Effector memory CD8-positive, alpha-beta T cell (primary cell): ENCODE results near the gene TOB1.
"Not testable (repeated sequence)": the region's sequence is repeated elsewhere in the genome, so short reads cannot be mapped to it uniquely, and the experiment has no call there.

ENCODE experiments used
- ATAC-seq: fragments of 150-1000 bp; cut with Tn5 transposase; replicated peaks from 2 replicates; pipeline ENCODE4 v1.10.0; 2021; ENCODE audit warnings: mild to moderate bottlenecking, moderate library complexity
- DNase-seq, 3 experiments: peaks; one replicate each; pipeline ENCODE4 v3.0.0; 2021
- H3K27ac Mint-ChIP-seq, 2 donors: one replicate each; pipeline ENCODE4 v1.8.0; 2022; ENCODE audit warnings: mild to moderate bottlenecking in 2 of 2, mixed read lengths in 2 of 2, moderate library complexity in 2 of 2
- H3K27me3 Mint-ChIP-seq, 2 donors: one replicate each; pipeline ENCODE4 v1.8.0; 2022; ENCODE audit warnings: mixed read lengths in 2 of 2
- H3K36me3 Mint-ChIP-seq: one replicate; pipeline ENCODE4 v1.8.0; 2022; ENCODE audit warnings: mild to moderate bottlenecking, moderate library complexity, mixed read lengths; ENCODE audit not compliant: insufficient read depth
- H3K4me1 Mint-ChIP-seq, 2 donors: one replicate each; pipeline ENCODE4 v1.8.0; 2022; ENCODE audit warnings: low read depth in 2 of 2, mixed read lengths in 2 of 2
- H3K4me3 Mint-ChIP-seq, 2 donors: one replicate each; pipeline ENCODE4 v1.8.0; 2022; ENCODE audit warnings: mild to moderate bottlenecking in 2 of 2, mixed read lengths in 2 of 2, moderate library complexity in 2 of 2
- H3K9me3 Mint-ChIP-seq, 2 donors: one replicate each; pipeline ENCODE4 v1.8.0; 2022; ENCODE audit warnings: mixed read lengths in 2 of 2

The TOB1 gene

GRCh38 chr17:50903604-50904517 is 37.7 kb upstream of the TOB1 start:
- ATAC-seq (peak; percentile 91), DNase-seq (peak; percentile 18 to 53 (median 51))
- peaks cover 6% of the 10 kb centered on the region for H3K36me3 Mint-ChIP-seq
- H3K27ac Mint-ChIP-seq = peak overlapping the region; percentile 96 to 97
- H3K4me3 Mint-ChIP-seq = peak overlapping the region; percentile 59 to 75
- H3K9me3 Mint-ChIP-seq = no peaks in the 10 kb centered on the region
- peaks cover 35 to 43% of the 10 kb centered on the region in 2 donors for H3K4me1 Mint-ChIP-seq
- H3K27me3 Mint-ChIP-seq = no peaks in the 10 kb centered on the region

DNA sequence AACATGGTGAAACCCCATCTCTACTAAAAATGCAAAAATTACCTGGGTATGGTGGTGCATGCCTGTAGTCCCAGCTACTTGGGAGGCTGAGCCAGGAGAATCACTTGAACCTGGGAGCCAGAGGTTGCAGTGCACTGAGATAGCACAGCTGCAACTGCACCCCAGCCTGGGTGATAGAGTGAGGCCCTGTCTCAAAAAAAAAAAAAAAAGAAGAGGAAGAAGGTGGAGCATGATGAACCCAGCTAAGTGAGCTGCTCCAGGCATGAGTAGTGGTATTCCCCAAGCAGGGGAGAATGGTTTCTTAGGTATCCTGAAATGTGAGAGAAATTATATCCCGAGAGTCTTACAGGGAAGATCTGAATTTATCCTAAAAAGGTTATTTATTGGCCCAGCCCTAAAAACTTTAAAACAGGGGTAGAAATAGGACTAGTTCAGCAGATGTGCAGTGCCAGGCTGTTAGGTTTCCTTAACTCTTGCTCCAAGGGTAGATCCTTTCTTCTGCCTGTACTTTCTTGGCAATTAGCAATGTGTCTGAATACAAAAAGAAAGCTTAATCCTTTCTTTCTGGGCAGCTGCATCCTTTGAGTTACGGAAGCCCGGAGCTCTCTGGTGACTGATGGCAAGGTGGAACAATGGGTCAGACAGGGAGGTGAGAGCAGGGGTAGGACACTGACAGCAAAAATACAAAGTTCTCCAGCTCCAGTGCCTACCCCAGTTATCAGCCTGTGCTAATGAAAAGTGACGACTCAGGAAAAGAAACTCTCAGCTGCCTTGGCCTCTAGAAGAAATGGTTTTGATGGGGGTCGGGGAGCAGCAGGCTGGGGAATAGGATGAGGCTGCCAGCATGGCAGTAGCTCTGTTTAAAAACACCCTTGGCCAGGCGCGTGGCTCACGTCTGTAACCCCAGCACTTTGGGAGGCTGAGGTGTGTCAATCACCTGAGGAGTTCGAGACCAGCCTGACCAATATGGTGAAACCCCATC is 36.5 kb upstream of the TOB1 start:
- ATAC-seq = no peak
- no peak for DNase-seq
- Mint-ChIP-seq H3K4me1 (peaks cover 27 to 35% of the 10 kb centered on the region in 2 donors), H3K4me3 (peak overlapping the region; percentile 59 to 75), H3K27me3 (no peaks in the 10 kb centered on the region), H3K27ac (peak overlapping the region; percentile 96 to 97), H3K9me3 (no peaks in the 10 kb centered on the region), H3K36me3 (peaks cover 6% of the 10 kb centered on the region)

DNA sequence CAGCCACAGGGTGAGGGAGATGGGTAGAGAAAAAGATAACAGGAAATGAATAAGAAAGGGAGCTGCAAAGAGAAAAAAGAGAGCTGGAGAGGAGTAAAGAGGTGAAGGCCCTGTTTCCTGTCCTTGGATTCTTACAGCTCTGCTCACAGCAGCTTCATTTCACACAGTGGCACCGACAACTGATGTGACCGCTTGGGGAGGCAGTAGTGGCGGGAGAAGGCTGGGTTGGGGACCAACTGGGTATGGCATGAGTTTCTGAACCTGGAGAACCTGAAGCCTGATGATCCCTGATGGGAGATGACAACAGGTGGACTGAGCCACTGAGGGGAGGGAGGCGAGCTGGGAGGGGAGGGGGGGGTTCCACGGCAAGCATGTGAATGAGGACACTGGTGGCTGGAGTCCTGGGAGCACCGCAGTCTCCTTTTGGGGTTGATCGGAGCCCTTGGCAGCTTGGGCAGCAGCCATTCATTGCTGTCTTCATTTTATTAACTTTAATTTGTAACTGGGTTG is 34.3 kb upstream of the TOB1 start:
- Mint-ChIP-seq H3K36me3 (peaks cover 6% of the 10 kb centered on the region), H3K27me3 (no peaks in the 10 kb centered on the region), H3K27ac (peak overlapping the region; percentile 1 to 35), H3K4me1 (peaks cover 20 to 29% of the 10 kb centered on the region in 2 donors), H3K4me3 (no peak overlapping the region), H3K9me3 (no peaks in the 10 kb centered on the region)
- ATAC-seq = no peak
- no peak for DNase-seq

GRCh38 chr17:50899559-50900319 is 33.6 kb upstream of the TOB1 start:
- ATAC-seq (no peak), DNase-seq (no peak)
- Mint-ChIP-seq H3K9me3 (no peaks in the 10 kb centered on the region), H3K36me3 (peaks cover 6% of the 10 kb centered on the region), H3K27ac (peak overlapping the region in 1 of 2 donors; percentile 35), H3K4me1 (peaks cover 18 to 27% of the 10 kb centered on the region in 2 donors), H3K27me3 (no peaks in the 10 kb centered on the region), H3K4me3 (no peak overlapping the region)

DNA sequence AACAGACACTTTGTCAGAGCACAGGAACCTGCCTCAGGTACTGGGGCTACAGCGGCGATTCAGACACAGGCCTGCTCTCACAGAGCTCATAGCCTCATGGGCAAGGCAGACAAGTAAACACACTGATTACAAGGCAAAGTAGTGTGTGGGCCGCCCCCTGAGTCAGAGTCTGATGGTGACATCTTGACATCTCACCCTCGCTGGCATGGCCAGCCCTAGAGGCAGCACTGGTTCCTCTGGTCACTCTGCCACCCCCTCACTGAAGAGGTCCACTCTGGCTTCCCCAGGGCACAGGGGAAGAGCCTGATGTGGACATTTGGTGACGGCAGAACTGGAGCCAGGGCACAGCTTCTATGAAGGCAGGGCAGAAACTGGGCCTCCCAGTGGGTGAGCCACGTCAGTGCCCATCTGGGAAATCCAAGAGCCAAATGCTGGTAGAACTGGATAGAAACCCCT is 32.9 kb upstream of the TOB1 start:
- no peak overlapping the region for H3K4me3 Mint-ChIP-seq
- peaks cover 16 to 27% of the 10 kb centered on the region in 2 donors for H3K4me1 Mint-ChIP-seq
- no peak overlapping the region for H3K27ac Mint-ChIP-seq
- no peak for ATAC-seq
- DNase-seq = no peak
- H3K36me3 Mint-ChIP-seq = peaks cover 6% of the 10 kb centered on the region
- no peaks in the 10 kb centered on the region for H3K9me3 Mint-ChIP-seq
- H3K27me3 Mint-ChIP-seq = no peaks in the 10 kb centered on the region

DNA sequence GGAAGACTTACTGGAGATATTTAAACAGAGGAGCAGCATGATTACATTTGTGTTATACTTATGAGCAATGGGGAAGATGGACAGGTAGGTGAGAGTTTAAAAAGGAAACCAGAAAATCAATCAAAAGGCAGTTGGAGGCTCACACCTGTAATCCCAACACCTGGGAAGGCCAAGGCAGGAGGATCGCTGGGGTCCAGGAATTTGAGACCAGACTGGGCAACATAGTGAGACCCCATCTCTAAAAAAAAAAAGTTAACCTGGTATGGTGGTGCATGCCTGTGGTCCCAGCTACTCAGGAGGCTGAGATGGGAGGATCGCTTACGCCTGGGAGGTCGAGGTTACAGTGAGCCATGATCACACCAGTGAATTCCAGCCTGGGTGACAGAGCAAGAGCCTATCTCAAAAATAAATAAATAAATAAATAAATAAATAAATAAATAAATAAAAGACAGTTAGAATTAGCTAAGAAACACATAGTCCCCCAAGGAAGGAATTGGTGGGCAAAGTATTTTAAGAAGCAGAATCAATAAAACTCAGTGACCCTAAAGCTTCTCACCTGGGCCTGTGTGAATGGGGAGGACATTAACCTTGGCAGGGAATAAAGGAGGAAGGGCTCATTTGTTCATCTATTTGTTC is 32.3 kb upstream of the TOB1 start:
- Mint-ChIP-seq H3K4me1 (peaks cover 11 to 22% of the 10 kb centered on the region in 2 donors), H3K27me3 (no peaks in the 10 kb centered on the region), H3K4me3 (no peak overlapping the region), H3K36me3 (peaks cover 6% of the 10 kb centered on the region), H3K27ac (no peak overlapping the region), H3K9me3 (no peaks in the 10 kb centered on the region)
- ATAC-seq (no peak), DNase-seq (no peak)

- not testable (repeated sequence) for H3K27me3 Mint-ChIP-seq, H3K4me1 Mint-ChIP-seq, H3K27ac Mint-ChIP-seq, DNase-seq, H3K4me3 Mint-ChIP-seq, H3K36me3 Mint-ChIP-seq, H3K9me3 Mint-ChIP-seq, ATAC-seq
These were observed 28.4 kb upstream of the TOB1 start for GRCh38 chr17:50894513-50894912.

DNA sequence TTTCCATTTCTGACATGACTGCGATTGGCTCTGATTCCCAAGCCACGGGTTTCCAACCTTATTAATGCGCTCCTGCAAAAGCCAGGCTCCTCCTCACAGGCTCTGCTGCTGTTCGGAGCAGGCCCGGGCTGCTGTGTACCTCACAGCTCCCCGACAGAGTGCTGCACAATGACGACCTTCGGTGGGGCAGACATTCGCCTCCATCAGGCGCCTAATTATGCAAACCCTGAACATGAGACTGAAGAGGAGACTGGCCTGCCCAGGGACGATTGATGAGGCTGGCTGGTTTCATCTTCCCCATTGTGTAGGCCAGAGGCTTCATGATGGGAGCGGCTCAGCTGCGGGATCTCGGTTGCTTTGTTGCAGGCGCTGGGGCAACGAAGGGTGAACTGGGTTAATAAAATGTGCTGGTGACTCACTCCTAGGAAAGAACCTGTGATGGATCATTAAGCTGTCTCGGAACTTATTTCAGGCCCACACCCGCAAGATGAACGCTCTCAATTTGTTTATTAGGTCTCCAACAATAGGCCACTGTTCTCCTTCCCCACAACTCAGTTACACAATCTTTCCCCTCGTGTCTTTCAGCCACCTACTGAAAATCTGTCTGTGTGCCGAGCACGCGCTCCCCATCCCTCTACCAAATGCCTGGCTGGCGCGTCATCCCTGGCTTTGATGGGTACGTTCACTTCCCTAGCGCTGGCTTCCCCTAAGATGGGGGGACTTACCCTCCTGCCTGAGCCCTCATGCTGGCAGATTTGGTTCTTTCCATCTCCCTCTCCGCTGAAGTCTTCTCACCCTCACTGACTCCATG is 27.2 kb upstream of the TOB1 start:
- Mint-ChIP-seq H3K36me3 (no peaks in the 10 kb centered on the region), H3K4me3 (no peak overlapping the region), H3K9me3 (no peaks in the 10 kb centered on the region), H3K27ac (no peak overlapping the region), H3K4me1 (peaks cover 0 to 9% of the 10 kb centered on the region in 2 donors), H3K27me3 (no peaks in the 10 kb centered on the region)
- ATAC-seq = no peak
- DNase-seq = no peak

- Mint-ChIP-seq H3K27ac (no peak overlapping the region), H3K9me3 (no peaks in the 10 kb centered on the region), H3K36me3 (no peaks in the 10 kb centered on the region), H3K4me1 (peaks cover 6 to 11% of the 10 kb centered on the region in 2 donors), H3K27me3 (no peaks in the 10 kb centered on the region), H3K4me3 (no peak overlapping the region)
- ATAC-seq (no peak), DNase-seq (no peak)
These were observed 26.1 kb upstream of the TOB1 start for GRCh38 chr17:50892101-50892776.

GRCh38 chr17:50891577-50891989 is 25.4 kb upstream of the TOB1 start:
- Mint-ChIP-seq H3K27me3 (no peaks in the 10 kb centered on the region), H3K4me3 (no peak overlapping the region), H3K27ac (no peak overlapping the region), H3K4me1 (peaks cover 11 to 15% of the 10 kb centered on the region in 2 donors), H3K9me3 (no peaks in the 10 kb centered on the region), H3K36me3 (no peaks in the 10 kb centered on the region)
- DNase-seq = no peak
- no peak for ATAC-seq

- DNase-seq (no peak), ATAC-seq (no peak)
- Mint-ChIP-seq H3K27me3 (no peaks in the 10 kb centered on the region), H3K36me3 (no peaks in the 10 kb centered on the region), H3K4me1 (peaks cover 11 to 15% of the 10 kb centered on the region in 2 donors), H3K9me3 (no peaks in the 10 kb centered on the region), H3K27ac (no peak overlapping the region), H3K4me3 (no peak overlapping the region)
These were observed 24.7 kb upstream of the TOB1 start for GRCh38 chr17:50890675-50891516.
